A549 (cell line): Measurements from ENCODE around the gene CHST11.

Source experiments
- BHLHE40 ChIP-seq: IDR thresholded peaks from 2 replicates; pipeline ENCODE4 v1.6.1; 2012; ENCODE audit warnings: low read depth, low read length, inconsistent platforms
- CHD2 ChIP-seq: fragments of 150-350 bp; IDR thresholded peaks from 2 replicates; pipeline ENCODE4 v1.6.1; 2014; ENCODE audit warnings: low read length; ENCODE audit not compliant: partially characterized antibody
- EP300 ChIP-seq, 2 experiments: fragments of >200 bp; sonication (Bioruptor Twin); formaldehyde crosslinking; IDR thresholded peaks; 2 replicates in 1 of 2; 3 replicates in 1 of 2; pipeline ENCODE4 v1.6.1; 2016 to 2017
- POLR2A ChIP-seq: IDR thresholded peaks from 2 replicates; pipeline ENCODE4 v1.6.1; 2012; ENCODE audit warnings: mild to moderate bottlenecking, low read length
- RFX5 ChIP-seq: fragments of 450-650 bp; IDR thresholded peaks from 2 replicates; pipeline ENCODE4 v1.7.1; 2014; ENCODE audit warnings: antibody characterized with exemption, mild to moderate bottlenecking, moderate library complexity
- SMC3 ChIP-seq: fragments of >200 bp; sonication (Bioruptor Twin); formaldehyde crosslinking; IDR thresholded peaks from 3 replicates; pipeline ENCODE4 v1.6.1; 2018; ENCODE audit warnings: inconsistent platforms
- ZC3H11A ChIP-seq: fragments of 450-650 bp; IDR thresholded peaks from 2 replicates; pipeline ENCODE4 v1.6.1; 2014; ENCODE audit warnings: antibody characterized with exemption, mild to moderate bottlenecking
- ZFP36 ChIP-seq: fragments of 450-650 bp; IDR thresholded peaks from 2 replicates; pipeline ENCODE4 v1.6.1; 2014; ENCODE audit warnings: borderline replicate concordance; ENCODE audit not compliant: partially characterized antibody
- TF ChIP-seq, protein P1 (sequence below): fragments of >200 bp; sonication (Bioruptor Twin); formaldehyde crosslinking; IDR thresholded peaks from 3 replicates; pipeline ENCODE4 v1.5.1; 2016
- TF ChIP-seq, protein P2 (sequence below): IDR thresholded peaks from 2 replicates; pipeline ENCODE4 v1.6.1; 2012
- TF ChIP-seq, protein P3 (sequence below): fragments of 200-600 bp; sonication (generic); IDR thresholded peaks from 2 replicates; pipeline ENCODE4 v1.6.1; 2016; ENCODE audit warnings: antibody characterized with exemption, mild to moderate bottlenecking, moderate library complexity
- TF ChIP-seq, protein P4 (sequence below): fragments of 150-350 bp; IDR thresholded peaks from 2 replicates; pipeline ENCODE4 v1.6.1; 2014; ENCODE audit warnings: low read depth, mild to moderate bottlenecking, low read length

DNA sequence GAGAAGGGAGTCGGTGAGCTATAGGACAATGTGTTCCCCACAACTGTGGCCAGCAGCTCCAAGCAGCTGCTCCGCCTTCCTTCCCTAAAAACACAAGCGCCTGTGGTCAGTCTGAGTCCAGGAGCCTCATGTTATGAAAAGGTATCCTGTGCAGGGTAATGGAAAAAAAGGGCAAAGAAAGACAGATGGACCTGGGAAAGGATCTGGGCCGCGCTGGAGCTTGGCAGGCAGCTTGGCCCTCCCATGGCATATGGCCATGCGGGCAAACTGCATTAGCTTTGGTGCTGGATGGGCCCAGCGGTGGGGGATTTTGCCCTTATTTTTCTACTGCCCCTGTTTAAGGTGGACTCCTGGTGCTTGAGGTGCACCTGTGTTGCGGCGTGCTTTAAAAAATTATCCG is 23.7 kb upstream of the CHST11 start:
- TF ChIP-seq, protein P1, sequence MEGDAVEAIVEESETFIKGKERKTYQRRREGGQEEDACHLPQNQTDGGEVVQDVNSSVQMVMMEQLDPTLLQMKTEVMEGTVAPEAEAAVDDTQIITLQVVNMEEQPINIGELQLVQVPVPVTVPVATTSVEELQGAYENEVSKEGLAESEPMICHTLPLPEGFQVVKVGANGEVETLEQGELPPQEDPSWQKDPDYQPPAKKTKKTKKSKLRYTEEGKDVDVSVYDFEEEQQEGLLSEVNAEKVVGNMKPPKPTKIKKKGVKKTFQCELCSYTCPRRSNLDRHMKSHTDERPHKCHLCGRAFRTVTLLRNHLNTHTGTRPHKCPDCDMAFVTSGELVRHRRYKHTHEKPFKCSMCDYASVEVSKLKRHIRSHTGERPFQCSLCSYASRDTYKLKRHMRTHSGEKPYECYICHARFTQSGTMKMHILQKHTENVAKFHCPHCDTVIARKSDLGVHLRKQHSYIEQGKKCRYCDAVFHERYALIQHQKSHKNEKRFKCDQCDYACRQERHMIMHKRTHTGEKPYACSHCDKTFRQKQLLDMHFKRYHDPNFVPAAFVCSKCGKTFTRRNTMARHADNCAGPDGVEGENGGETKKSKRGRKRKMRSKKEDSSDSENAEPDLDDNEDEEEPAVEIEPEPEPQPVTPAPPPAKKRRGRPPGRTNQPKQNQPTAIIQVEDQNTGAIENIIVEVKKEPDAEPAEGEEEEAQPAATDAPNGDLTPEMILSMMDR = no peak
- TF ChIP-seq RFX5 (no peak), BHLHE40 (no peak), SMC3 (no peak), ZC3H11A (no peak), EP300 (IDR thresholded peaks at IDR 0.05) (no peak), ZFP36 (no peak), POLR2A (no peak), CHD2 (no peak)
- TF ChIP-seq, protein P2, sequence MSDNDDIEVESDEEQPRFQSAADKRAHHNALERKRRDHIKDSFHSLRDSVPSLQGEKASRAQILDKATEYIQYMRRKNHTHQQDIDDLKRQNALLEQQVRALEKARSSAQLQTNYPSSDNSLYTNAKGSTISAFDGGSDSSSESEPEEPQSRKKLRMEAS = no peak
- TF ChIP-seq, protein P3, sequence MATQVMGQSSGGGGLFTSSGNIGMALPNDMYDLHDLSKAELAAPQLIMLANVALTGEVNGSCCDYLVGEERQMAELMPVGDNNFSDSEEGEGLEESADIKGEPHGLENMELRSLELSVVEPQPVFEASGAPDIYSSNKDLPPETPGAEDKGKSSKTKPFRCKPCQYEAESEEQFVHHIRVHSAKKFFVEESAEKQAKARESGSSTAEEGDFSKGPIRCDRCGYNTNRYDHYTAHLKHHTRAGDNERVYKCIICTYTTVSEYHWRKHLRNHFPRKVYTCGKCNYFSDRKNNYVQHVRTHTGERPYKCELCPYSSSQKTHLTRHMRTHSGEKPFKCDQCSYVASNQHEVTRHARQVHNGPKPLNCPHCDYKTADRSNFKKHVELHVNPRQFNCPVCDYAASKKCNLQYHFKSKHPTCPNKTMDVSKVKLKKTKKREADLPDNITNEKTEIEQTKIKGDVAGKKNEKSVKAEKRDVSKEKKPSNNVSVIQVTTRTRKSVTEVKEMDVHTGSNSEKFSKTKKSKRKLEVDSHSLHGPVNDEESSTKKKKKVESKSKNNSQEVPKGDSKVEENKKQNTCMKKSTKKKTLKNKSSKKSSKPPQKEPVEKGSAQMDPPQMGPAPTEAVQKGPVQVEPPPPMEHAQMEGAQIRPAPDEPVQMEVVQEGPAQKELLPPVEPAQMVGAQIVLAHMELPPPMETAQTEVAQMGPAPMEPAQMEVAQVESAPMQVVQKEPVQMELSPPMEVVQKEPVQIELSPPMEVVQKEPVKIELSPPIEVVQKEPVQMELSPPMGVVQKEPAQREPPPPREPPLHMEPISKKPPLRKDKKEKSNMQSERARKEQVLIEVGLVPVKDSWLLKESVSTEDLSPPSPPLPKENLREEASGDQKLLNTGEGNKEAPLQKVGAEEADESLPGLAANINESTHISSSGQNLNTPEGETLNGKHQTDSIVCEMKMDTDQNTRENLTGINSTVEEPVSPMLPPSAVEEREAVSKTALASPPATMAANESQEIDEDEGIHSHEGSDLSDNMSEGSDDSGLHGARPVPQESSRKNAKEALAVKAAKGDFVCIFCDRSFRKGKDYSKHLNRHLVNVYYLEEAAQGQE = no peak
- TF ChIP-seq, protein P4, sequence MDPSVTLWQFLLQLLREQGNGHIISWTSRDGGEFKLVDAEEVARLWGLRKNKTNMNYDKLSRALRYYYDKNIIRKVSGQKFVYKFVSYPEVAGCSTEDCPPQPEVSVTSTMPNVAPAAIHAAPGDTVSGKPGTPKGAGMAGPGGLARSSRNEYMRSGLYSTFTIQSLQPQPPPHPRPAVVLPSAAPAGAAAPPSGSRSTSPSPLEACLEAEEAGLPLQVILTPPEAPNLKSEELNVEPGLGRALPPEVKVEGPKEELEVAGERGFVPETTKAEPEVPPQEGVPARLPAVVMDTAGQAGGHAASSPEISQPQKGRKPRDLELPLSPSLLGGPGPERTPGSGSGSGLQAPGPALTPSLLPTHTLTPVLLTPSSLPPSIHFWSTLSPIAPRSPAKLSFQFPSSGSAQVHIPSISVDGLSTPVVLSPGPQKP = no peak
